Measurements from ENCODE around the gene KBTBD2.
"Not testable (repeated sequence)": the region's sequence is repeated elsewhere in the genome, so short reads cannot be mapped to it uniquely, and the experiment has no call there.

Gene KBTBD2

DNA sequence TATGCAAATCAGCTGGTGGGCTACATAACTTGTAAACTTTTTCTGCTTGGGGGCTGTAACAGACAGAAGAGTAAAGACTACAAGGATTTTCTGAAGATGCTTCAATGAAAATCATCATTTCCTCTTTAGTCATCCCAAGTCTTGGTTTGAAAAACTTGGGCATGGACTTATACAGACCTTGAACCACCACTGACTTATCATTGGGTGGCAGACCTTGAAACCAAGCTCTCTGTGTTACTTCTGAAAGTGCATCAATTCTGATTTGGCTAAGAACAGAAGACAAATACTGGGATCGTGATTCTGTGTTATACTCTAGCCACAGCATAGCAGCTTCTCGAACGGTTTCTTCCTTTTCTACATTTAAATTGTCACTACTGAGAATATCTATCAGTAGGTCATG is 21.3 kb downstream of the KBTBD2 start:
- DNase-seq (ENCODE audit: low read depth), result no peak
- TF ChIP-seq, protein P1, sequence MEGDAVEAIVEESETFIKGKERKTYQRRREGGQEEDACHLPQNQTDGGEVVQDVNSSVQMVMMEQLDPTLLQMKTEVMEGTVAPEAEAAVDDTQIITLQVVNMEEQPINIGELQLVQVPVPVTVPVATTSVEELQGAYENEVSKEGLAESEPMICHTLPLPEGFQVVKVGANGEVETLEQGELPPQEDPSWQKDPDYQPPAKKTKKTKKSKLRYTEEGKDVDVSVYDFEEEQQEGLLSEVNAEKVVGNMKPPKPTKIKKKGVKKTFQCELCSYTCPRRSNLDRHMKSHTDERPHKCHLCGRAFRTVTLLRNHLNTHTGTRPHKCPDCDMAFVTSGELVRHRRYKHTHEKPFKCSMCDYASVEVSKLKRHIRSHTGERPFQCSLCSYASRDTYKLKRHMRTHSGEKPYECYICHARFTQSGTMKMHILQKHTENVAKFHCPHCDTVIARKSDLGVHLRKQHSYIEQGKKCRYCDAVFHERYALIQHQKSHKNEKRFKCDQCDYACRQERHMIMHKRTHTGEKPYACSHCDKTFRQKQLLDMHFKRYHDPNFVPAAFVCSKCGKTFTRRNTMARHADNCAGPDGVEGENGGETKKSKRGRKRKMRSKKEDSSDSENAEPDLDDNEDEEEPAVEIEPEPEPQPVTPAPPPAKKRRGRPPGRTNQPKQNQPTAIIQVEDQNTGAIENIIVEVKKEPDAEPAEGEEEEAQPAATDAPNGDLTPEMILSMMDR (IDR thresholded peaks at IDR 0.05; ENCODE audit: low read depth, low read length, missing control alignments), result no peak
- H3K4me3 ChIP-seq (ENCODE audit: low read depth, low read length), result no peak overlapping the region

DNA sequence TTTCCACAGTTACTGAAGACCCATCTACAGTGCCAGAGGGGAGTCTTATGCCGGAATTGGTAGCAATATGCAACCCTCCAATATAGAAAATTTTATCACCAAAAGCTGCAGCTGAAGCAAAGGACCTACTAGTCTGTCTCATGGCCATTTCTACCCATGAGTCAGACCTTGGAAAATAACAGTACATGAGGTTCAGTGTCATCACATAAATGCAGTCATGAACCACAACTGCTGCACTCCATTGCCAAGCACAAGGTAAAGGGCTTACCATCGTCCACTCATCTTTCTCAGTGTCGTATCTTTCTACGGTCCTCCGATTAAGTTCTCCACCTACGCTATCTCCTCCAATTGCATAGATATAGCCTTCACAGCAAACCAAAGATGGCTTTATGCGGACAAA is 21.8 kb downstream of the KBTBD2 start:
- no peak for DNase-seq (ENCODE audit: low read depth)
- no peak overlapping the region for H3K4me3 ChIP-seq (ENCODE audit: low read depth, low read length)
- TF ChIP-seq, protein P1 (IDR thresholded peaks at IDR 0.05; ENCODE audit: low read depth, low read length, missing control alignments), result no peak

DNA sequence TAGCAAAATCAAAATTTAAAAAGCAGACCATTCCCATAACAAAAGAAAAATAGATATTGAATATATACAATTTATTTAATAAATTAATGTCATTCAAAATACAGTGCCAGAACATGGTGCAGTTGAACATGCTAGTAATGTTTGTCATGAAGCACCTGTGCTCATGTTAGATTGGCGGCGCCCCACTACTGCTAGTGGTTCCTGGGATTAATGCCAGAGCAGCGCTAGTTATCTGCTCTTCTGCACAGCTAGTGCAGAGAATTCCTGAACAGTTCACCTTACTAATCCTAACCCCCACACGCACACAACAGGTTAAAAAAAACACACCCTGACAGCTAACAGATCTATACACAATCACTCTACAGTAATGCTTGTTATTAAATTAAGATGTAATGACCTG is 23.4 kb downstream of the KBTBD2 start:
- TF ChIP-seq, protein P1 (IDR thresholded peaks at IDR 0.05; ENCODE audit: low read depth, low read length, missing control alignments), result no peak
- no peak overlapping the region for H3K4me3 ChIP-seq (ENCODE audit: low read depth, low read length)
- no peak for DNase-seq (ENCODE audit: low read depth)

DNA sequence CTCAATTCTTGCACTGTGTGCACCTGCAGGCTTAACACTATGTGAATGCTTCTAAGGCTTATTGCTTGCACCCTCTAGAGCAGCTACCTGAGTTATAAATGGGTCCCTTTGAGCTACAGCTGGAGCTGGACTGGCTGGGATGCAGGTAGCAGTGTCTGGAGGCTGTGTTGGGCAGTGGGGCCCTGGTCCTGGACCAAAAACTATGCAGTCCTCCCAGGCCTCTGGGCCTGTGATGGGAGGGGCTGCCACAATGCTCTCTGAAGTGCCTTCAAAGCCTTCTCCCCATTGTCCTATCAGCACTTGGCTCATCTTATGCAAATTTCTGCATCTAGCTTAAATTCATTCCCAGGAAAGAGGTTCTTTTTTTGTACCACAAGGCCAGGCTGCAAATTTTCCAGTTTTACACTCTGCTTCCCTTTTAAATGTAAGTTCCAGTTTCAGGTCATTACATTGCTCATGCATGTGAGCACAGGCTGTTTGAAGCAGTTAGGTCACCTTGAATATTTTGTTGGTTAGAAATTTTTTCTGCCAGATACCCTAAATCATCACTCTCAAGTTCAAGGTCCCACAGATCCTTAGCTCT is 26.0 kb downstream of the KBTBD2 start:
- no peak overlapping the region for H3K4me3 ChIP-seq (ENCODE audit: low read depth, low read length)
- TF ChIP-seq, protein P1 (IDR thresholded peaks at IDR 0.05; ENCODE audit: low read depth, low read length, missing control alignments), result no peak
- no peak for DNase-seq (ENCODE audit: low read depth)

DNA sequence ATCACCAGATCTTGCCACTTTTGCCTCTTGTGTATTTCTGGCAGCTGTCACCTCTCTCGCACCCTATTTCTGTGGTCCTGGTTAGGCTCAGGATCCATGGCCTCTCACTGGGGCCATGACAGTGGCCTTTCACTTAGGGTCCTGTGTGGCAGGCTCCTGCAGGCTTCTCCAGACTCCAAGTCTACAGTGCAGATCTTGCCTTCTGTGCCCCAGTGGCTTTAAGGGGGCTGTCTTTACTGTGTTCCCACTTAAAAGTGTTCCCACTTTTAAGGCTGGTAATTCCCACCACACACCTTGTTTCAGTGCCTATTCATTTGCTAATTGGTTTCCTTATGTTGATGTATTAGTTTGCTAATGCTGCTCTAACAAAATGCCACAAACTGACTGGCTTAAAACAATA is 27.7 kb downstream of the KBTBD2 start:
- not testable (repeated sequence) for H3K4me3 ChIP-seq (ENCODE audit: low read depth, low read length); DNase-seq (ENCODE audit: low read depth)

DNA sequence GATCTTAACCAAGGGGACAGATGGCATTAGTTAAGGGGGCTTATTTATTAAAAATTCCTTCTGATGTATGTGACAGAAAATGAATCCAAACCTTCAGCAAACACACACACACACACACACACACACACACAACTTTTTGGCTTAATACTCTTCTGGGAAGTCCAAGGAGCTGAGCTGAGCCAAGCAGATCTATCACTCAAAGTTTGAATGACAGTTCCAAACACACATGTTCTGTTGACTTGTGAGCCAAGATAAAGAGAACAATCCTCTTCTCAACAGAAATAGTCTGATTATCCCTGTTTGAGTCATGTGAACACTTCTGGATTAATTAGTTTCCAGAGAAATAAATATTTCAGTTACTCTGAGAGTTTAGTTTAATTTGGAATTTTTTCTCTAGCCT is 31.5 kb downstream of the KBTBD2 start:
- TF ChIP-seq, protein P1 (IDR thresholded peaks at IDR 0.05; ENCODE audit: low read depth, low read length, missing control alignments), result no peak
- no peak overlapping the region for H3K4me3 ChIP-seq (ENCODE audit: low read depth, low read length)
- DNase-seq (ENCODE audit: low read depth), result no peak

DNA sequence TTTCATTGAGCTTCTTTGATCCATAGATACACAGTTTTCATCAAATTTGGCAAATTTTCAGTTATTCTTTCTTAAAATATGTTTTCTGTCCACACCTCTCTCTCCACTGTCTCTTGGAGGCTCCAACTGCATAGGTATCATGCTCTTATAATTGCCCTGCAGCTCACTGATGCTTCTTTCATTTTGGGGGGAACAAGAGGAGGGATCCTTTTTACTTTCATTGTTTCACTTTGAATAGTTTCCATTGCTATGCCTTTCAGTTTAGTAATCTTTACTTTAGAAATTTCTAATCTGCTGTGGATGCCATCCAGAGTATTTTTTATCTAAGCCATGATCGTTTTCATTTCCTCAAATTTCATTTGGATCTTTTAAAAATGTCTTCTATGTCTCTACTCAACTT is 32.9 kb downstream of the KBTBD2 start:
- TF ChIP-seq, protein P1 (IDR thresholded peaks at IDR 0.05; ENCODE audit: low read depth, low read length, missing control alignments), result no peak
- H3K4me3 ChIP-seq (ENCODE audit: low read depth, low read length), result no peak overlapping the region
- no peak for DNase-seq (ENCODE audit: low read depth)

DNA sequence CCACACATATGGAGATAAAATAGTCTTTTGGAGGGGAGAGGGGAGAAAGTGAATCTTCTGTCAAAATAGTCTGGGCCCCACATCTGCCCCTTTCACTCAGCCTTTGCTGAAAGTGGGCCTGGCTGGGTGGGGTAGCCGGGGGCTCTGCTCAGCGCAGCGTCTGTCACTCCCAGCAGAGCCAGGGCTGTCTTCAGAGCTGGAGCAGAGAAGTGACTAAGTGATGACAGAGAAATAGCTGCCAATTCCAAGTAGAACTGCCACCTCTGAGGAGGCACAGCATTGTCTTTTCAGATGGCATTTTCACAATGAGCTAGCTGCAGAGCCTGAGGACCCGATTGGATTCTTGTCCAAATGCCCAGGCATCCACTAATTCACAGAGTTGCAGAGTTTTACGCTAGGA is 34.5 kb downstream of the KBTBD2 start:
- not testable (repeated sequence) for H3K4me3 ChIP-seq (ENCODE audit: low read depth, low read length); DNase-seq (ENCODE audit: low read depth)

DNA sequence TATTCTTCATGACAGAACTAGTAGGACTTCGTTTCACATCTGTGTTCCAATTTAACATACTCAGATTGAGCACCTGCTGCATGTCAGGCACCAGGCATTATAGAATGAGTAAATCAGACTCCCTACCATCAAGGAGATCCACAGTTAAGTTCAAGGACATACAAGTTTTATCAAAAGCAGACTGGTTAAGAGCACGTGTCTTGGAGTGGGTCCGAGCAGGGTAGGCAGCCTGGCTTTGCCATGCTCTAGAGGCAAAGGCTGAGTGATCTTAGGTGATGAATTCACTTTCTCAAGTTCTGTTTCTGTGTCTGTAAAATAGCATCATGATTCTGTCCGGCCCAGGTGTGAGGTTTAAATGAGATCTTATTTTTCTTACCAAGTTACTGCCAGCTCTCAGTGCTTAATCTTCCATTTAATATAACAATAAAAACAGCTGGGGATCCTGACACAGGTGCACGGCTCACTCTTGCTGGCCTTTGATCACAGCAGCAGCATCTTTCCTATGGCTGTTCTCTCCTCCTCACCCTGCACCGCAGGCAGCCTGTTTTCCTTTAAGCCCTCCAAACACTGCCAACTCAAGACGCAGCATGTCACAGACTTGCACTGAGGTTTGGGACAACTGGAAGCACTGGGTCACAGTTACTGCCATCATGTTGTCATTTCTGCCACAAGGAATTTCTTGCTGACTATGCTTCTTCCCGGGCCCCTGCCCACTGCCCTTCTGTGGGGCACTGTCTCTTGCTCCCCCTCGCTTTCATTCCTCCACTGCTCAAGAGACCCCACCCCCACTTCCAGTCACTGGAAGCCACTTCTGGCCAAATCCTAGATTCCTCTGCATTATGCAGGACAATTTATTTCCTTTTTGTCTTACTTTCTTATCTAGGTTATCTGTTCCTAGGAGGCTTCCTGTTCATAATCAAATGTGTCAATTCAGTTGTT is 35.5 kb downstream of the KBTBD2 start:
- not testable (repeated sequence) for H3K4me3 ChIP-seq (ENCODE audit: low read depth, low read length); DNase-seq (ENCODE audit: low read depth)

DNA sequence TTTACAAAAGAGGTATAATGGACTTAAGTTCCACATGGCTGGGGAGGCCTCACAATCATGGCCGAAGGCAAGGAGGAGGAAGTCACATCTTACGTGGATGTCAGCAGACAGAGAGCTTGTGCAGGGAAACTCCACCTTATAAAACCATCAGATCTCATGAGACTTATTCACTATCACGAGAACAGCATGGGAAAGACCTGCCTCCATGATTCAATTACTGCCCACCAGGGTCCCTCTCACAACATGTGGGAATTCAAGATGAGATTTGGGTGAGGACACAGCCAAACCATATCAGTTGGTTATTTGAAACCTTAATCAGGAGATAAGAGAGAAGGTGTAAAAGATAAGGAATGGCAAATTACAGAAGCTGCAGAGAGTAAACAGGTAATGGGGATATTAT is 40.9 kb downstream of the KBTBD2 start:
- H3K4me3 ChIP-seq (ENCODE audit: low read depth, low read length); DNase-seq (ENCODE audit: low read depth): not testable (repeated sequence)

DNA sequence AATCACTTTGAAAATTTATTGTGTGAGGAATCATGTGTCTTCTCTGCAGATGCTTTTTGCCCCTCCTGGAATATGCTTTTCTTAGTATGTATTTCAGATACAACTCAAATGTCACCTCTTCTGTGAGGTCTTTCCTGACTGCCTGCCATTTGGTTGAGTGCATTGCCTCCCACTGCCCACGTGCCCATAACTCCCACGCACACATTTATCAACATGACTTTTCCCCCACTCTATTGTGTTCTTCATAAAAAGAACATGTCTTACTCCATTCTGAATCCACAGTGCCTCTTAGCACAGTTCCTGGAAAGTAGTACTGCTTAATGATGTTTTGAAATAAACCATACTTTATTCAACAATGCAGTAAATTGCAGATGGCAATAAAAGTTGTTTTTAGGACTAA is 42.9 kb downstream of the KBTBD2 start:
- DNase-seq (ENCODE audit: low read depth); H3K4me3 ChIP-seq (ENCODE audit: low read depth, low read length): not testable (repeated sequence)

Data from GM12864 (cell line).